ENCODE data around the gene TNF. TPM values are rescaled to one million over a fixed set of nuclear protein-coding genes. Genes with fewer than 3 reads are reported as not detected.

Gene TNF
- total and polyA plus RNA-seq, 2 donors (not counting 3 experiments of a cell fraction or from before 2014, with no cell fraction given): not detected

DNA sequence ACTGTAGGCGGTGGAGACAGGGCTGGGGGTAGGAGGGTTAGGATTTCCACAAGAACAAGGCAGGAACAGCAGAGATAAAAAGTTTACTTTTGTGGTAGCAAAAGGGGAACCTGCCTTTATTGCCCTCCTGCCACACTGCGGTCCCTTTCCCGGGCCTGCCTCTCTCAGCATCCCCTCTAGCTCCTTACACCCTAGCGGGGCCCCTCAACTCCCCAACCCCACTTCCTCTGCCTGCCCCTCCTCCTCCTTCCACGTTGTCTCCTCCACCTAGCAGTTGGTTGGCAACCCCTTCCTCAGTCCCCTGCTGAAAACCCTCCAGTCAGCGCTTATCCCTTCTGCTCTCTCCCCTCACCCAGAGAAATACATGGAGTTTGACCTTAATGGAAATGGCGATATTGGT, 40.4 kb downstream of the TNF start:
- Histone ChIP-seq H3K27me3 (ENCODE audit: control insufficient read depth in 2 of 2, insufficient read depth in 2 of 2, low read length in 2 of 2) (peaks cover 0 to 3% of the 10 kb centered on the region in 2 experiments), H3K9ac (replicated peaks; ENCODE audit: extremely low read depth, insufficient read depth, low read length) (no peak overlapping the region), H3K36me3 (ENCODE audit: control insufficient read depth in 2 of 2, extremely low read depth in 1 of 2, insufficient read depth in 2 of 2, low read length in 2 of 2) (no peaks in the 10 kb centered on the region), H4K20me1 (replicated peaks; ENCODE audit: control insufficient read depth, extremely low read depth, insufficient read depth, low read length) (no peaks in the 10 kb centered on the region), H3K27ac (ENCODE audit: insufficient read depth, low read depth, low read length) (no peak overlapping the region), H3K9me3 (replicated peaks; ENCODE audit: control insufficient read depth, insufficient read depth, low read length) (no peaks in the 10 kb centered on the region), H3K79me2 (ENCODE audit: control insufficient read depth, insufficient read depth, low read length) (peaks cover 2% of the 10 kb centered on the region), H2AFZ (ENCODE audit: low read depth, low read length) (no peak overlapping the region), H3K4me3 (replicated peaks in 1 of 3; ENCODE audit: insufficient read depth in 1 of 3, low read depth in 1 of 3, low read length in 3 of 3) (no peak overlapping the region), H3K9me1 (replicated peaks; ENCODE audit: control insufficient read depth, extremely low read depth, insufficient read depth, low read length) (no peaks in the 10 kb centered on the region), H3K4me2 (ENCODE audit: insufficient read depth, low read length) (no peak overlapping the region), H3K4me1 (ENCODE audit: control insufficient read depth, extremely low read depth, insufficient read depth, low read length) (no peaks in the 10 kb centered on the region)
- no peak for TF ChIP-seq FOS (IDR thresholded peaks at IDR 0.05; ENCODE audit: borderline replicate concordance, insufficient read depth, low read length)
- no peak for TF ChIP-seq JUN (IDR thresholded peaks at IDR 0.05; ENCODE audit: borderline replicate concordance, insufficient read depth, insufficient read length, low read depth)
- TF ChIP-seq CTCF (IDR thresholded peaks at IDR 0.05; ENCODE audit: extremely low read depth in 1 of 2, insufficient read depth in 1 of 2, low read depth in 1 of 2, low read length in 2 of 2): no peak
- TF ChIP-seq, protein P1, sequence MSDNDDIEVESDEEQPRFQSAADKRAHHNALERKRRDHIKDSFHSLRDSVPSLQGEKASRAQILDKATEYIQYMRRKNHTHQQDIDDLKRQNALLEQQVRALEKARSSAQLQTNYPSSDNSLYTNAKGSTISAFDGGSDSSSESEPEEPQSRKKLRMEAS (IDR thresholded peaks at IDR 0.05; ENCODE audit: insufficient read depth, insufficient read length): no peak
- no peak for TF ChIP-seq MYC (IDR thresholded peaks at IDR 0.05; ENCODE audit: low read depth, low read length)
- no peak for TF ChIP-seq GATA2 (IDR thresholded peaks at IDR 0.05; ENCODE audit: insufficient read depth, insufficient read length, low read depth, low read length)
- no peak for TF ChIP-seq EZH2 (IDR thresholded peaks at IDR 0.05; ENCODE audit: borderline replicate concordance, low read depth, low read length, severe bottlenecking)
- no peak for TF ChIP-seq POLR2A (IDR thresholded peaks at IDR 0.05; ENCODE audit: low read depth, low read length)
- TF ChIP-seq POLR2AphosphoS5 (IDR thresholded peaks at IDR 0.05; ENCODE audit: insufficient read depth, low read depth, low read length): no peak
- DNase-seq (ENCODE audit: low read depth, low spot score): no peak
- ChIA-PET POLR2A (no interaction called here), CTCF (interaction anchor here (2.5 kb wide), 1 partner anchor 17 kb away, joined by 8 read pairs; no protein-coding TSS in a partner anchor)
- intact Hi-C loops (cut with micrococcal nuclease): no loop called here
- dilution Hi-C loops (cut with MboI; ENCODE audit: extremely low pct_ligation_motif_present, low sequenced_read_pairs): no loop called here
- no TSS peak for BruUV-seq (replicated peaks)
- FAIRE-seq: no peak

All from endothelial cell of umbilical vein (primary cell).